ENCODE data around the gene KATNAL1.

The KATNAL1 gene

GRCh38 chr13:30163441-30163840 is 143.9 kb downstream of the KATNAL1 start:
- DNase-seq (ENCODE audit: low read depth in 2 of 2) = no peak

DNA sequence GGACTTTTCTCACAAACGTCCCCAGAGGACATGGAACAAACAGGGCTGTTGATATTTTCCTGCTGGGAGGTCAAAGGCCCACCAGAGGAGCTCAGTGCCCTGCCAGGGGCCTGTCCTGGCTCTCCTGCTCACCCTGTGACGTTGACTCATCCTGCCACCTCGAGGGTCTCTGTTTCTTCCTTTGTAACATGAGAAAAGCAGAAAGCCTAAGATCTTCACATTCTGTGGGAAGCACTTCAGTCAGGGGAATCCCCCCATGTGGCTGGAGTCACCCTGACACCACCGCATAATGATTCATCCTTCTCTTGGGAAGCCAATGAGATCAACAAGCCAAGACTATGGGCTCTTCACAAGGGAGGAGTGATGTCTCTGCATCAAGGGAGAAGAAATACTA is 147.9 kb downstream of the KATNAL1 start:
- DNase-seq (ENCODE audit: low read depth in 2 of 2) = peak in 1 of 2 donors; percentile 47

DNA sequence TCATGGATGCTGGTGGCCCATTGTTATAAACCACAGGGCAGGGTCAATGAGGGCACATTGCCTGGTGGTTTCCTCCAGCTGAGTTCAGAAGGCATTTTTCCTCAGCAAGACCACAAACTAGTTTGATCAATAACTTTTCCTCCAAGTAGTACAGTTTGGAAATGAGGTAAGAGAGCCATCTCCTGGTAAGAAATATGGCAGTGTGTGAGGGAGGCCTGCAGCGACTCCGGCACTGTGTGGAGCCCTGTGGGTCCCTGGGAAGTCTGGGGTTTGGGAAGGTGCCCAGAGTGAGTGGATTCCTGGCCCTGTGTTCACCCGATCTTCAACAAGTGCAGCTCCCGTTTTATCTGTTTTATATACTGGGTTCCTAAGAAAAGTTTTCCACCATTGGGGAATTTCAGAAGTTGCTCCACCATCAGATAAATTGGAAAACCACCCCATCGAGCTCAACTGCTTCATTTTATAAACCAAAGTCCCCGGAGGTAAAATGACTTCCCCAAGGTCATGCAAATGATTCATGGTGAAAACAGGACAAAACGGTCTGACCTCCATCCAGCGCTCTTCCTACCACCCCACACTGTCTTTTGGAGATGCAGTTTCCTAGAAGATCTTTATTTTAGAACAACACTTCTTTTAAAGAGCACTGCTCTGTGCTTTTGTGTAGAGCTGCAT is 148.4 kb downstream of the KATNAL1 start:
- DNase-seq (ENCODE audit: low read depth in 2 of 2) = no peak

DNA sequence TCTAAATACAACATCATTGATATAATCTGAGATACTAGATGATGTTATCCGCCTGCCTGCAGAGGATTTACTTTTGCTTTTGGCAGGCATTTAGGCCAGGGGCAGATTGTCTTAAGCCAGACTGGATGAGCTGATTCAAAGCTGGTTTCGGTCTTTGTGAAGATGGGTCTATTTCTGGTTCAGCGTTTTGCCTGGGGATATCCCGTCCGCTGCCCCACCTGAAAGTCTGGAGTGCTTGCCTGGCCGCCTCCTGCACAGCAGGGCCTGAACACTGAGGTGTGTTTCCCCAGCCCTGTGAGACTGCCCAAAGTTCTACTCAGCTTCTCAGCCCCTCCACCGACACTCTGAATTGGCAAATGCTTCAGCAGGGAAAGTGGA is 149.7 kb downstream of the KATNAL1 start:
- DNase-seq (ENCODE audit: low read depth in 2 of 2) = no peak

DNA sequence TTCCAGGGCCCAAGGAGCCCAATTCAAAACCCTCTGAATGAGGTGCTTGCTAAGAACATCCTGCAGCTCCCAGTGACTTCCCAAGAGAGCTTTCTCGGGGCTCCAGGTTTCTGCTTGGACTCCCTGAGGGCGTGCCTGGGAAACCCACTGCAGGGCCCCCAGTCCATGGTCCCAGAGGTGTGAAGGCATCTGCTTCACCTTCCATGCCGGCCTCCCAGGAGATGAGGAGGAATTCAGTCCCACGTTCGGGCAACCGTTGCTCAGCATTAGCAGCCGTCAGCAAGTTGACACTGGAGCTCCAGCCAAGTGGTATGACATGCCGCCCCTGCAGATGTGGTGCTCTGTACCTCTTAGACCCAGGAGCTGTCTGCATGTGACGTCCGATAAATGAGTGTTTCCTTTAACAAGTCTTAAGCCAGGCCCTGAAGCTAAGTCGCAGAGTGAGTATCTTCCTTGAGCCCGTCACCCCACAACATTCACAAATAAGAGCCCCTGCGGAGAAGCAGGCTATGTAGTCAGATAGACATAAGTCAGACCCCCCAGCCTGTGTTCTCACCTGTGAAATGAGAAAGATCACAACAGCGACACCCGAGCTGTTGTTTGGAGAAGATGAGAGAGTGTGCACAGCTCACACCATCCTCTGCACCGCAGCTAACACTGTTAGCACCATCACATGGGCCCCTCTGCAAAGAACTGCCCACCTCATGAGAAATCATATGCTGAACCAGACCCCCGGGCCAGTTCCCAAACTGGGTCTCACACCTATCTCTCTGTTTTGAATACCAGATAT is 150.3 kb downstream of the KATNAL1 start:
- DNase-seq (ENCODE audit: low read depth in 2 of 2) = no peak

DNA sequence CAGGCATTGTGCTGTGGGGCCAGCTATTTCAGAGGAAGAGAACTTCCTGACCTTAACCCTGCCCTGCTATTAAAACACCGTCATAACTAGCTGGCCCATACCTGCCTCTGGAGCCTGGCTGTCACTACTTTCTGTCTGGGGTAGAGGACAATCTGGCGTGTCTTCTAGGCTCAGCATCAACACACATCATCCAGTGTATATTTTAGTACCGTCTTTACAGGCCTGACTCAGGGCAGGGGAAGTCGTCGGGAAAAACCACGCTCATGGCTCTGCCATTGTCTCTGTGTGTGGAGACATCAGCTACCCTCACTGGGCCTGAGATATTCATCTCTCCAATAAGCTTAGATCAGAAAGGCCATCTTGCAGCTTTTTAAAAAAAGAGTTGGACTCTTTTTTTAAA is 151.1 kb downstream of the KATNAL1 start:
- no peak for DNase-seq (ENCODE audit: low read depth in 2 of 2)

DNA sequence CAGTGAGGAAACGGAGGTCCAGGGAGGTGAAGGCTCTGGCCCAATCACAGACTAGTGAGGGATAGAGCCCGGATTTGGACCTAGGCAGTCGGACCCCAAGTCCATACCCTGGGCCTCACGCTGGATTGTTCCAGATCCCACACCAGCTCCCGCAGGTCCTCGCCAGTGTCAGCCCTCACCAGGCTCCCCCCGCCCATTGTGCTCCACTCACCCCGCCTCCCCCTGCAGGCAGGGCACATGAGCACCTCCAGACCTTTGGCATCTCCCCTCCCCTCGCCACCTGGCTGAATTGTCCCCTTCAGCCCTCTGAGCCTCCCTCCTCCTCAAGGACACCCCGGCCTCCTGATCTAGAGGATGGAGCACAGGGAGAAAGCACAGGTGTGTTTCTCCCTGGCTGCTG is 152.4 kb downstream of the KATNAL1 start:
- DNase-seq (ENCODE audit: low read depth in 2 of 2) = no peak

DNA sequence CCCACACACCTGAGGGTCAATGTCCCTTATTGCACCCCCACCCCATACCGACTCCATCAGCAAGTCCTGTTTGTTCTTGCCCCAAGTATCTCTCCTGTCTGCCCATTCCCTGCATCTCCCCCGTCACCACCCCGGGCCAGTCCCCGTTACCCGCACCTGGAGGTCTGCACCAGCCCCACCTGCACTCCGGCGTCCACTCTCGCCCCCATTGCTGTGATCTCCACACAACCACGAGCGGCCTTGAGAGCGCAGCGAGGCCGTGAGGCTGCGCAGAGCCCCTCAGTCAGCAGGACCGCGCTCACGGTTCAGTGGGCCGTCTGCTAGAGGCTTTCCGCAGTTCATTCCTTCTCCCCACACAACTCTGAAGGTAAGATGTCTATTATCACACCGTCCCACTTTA is 152.8 kb downstream of the KATNAL1 start:
- DNase-seq (ENCODE audit: low read depth in 2 of 2) = no peak

DNA sequence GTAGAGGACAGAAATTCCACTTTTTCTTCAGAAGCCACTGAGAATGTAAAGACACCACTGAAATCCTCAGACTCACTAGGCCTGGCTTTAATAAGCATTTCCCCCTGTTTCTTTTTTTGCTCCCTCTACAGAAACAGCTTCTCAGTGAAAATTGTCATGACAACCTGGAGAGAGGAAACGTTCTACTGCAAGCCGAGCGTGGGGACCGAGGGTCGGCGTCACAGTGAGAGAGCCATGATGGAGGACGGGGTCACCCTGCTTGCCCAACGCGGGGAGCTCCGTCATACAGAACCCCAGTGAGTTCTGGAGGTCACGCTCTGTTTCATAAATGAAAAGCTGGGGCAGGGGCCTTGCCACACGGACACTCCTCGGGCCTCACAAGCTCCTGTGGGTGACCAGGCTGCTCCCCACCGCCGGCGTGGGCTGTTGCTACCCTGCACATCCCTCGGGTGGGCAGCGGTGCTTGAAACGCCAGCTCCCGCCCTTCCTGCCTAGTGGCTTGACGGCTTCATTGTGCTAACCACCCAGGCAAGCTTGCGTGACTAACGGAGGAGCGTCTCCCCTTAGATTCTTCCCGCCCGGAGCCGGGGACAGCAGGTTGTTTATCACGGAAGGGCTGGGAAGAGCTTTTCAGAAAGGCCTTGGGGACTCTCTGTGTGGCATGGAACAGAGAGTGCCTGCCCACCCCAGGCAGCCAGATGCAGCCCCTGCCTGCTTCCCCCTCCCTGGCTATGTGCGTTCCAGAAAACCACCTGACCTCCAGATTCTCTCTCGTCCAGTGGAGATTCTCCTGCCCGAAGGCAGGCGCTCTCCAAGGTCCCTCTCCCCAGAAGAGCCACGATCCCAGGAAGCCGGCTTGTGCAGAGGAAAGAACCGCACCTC is 153.6 kb downstream of the KATNAL1 start:
- no peak for DNase-seq (ENCODE audit: low read depth in 2 of 2)

Measured in stimulated activated CD4-positive, alpha-beta T cell treated with anti-CD3 and anti-CD28 coated beads, Interleukin-4, amount 100 ng/mL, for 48 hours (primary cell).